Gastroesophageal sphincter (tissue), 3 donors: ENCODE results near the gene FRMPD2.

Experiments used
- EP300 ChIP-seq: sonication (generic); formaldehyde crosslinking; IDR thresholded peaks from one replicate; pipeline ENCODE4 v1.6.1; 2017; ENCODE audit warnings: antibody characterized with exemption, mild to moderate bottlenecking
- POLR2AphosphoS5 ChIP-seq: sonication (generic); formaldehyde crosslinking; IDR thresholded peaks from one replicate; pipeline ENCODE4 v1.6.1; 2017; ENCODE audit warnings: antibody characterized with exemption
- TF ChIP-seq, protein P1 (sequence below), 4 experiments: fragments of 200-600 bp in 2 of 4; fragments of 450-650 bp in 2 of 4; sonication (generic) in 1 of 4; IDR thresholded peaks; one replicate each; pipeline ENCODE4 v1.5.1; 2017 to 2019; ENCODE audit warnings: antibody characterized with exemption in 4 of 4, mild to moderate bottlenecking in 2 of 4, moderate library complexity in 2 of 4

DNA sequence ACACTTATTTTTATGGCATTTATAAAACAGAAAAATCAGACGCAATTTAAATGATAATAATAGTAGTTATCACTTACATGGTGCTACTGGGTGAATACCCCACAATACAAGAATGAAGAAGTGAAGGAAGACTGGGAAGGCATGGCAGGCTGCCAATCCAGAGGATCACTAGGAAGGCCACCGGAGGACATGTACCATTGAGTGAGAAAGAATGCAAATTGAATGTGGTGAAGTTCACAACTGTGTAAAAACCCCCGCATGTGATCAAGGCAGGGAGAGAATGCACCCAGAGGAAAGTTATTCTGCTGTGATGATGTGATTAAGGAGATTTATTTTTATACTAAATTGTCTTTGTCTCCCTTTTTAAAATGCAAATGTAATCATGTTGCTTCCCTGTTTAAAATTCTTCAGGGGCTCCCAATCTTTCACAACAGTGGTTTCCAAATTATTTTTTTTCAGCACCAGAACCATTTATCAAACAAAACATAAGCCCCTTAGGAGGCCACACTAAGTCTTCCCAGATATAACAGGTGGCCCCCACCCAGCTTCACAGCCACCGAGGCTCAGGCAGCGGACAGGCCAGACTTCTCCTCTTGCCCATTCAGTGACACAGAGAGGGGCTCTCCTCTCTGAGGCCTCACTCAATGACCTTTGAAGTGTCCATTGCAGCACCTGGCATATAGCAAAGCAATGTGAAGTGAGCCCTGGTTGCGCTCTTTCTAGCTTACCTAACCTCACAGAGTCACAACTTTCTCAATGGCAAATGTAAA lies 59.6 kb downstream of the FRMPD2 start:
- TF ChIP-seq, protein P1, sequence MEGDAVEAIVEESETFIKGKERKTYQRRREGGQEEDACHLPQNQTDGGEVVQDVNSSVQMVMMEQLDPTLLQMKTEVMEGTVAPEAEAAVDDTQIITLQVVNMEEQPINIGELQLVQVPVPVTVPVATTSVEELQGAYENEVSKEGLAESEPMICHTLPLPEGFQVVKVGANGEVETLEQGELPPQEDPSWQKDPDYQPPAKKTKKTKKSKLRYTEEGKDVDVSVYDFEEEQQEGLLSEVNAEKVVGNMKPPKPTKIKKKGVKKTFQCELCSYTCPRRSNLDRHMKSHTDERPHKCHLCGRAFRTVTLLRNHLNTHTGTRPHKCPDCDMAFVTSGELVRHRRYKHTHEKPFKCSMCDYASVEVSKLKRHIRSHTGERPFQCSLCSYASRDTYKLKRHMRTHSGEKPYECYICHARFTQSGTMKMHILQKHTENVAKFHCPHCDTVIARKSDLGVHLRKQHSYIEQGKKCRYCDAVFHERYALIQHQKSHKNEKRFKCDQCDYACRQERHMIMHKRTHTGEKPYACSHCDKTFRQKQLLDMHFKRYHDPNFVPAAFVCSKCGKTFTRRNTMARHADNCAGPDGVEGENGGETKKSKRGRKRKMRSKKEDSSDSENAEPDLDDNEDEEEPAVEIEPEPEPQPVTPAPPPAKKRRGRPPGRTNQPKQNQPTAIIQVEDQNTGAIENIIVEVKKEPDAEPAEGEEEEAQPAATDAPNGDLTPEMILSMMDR (IDR thresholded peaks at IDR 0.05), result no peak
- no peak for TF ChIP-seq EP300
- no peak for TF ChIP-seq POLR2AphosphoS5
